ENCODE data around the gene C8A.

C8A gene

GRCh38 chr1:56963667-56964066, 109.1 kb downstream of the C8A start:
- TF ChIP-seq SIN3A (IDR thresholded peaks at IDR 0.05; ENCODE audit: borderline replicate concordance, insufficient read depth, low read length) (no peak), REST (IDR thresholded peaks at IDR 0.05; ENCODE audit: insufficient read depth in 1 of 2, low read depth in 2 of 2, low read length in 2 of 2) (no peak), TAF1 (IDR thresholded peaks at IDR 0.05; ENCODE audit: borderline replicate concordance, insufficient read depth, low read length) (no peak), POLR2AphosphoS5 (IDR thresholded peaks at IDR 0.05; ENCODE audit: low read depth, low read length) (no peak), FOXP2 (optimal IDR thresholded peaks at IDR 0.05; ENCODE audit: borderline replicate concordance, extremely low read depth, extremely low read length, insufficient read depth) (no peak)

- TF ChIP-seq REST (IDR thresholded peaks at IDR 0.05; ENCODE audit: insufficient read depth in 1 of 2, low read depth in 2 of 2, low read length in 2 of 2), result no peak
- no peak for TF ChIP-seq SIN3A (IDR thresholded peaks at IDR 0.05; ENCODE audit: borderline replicate concordance, insufficient read depth, low read length)
- TF ChIP-seq FOXP2 (optimal IDR thresholded peaks at IDR 0.05; ENCODE audit: borderline replicate concordance, extremely low read depth, extremely low read length, insufficient read depth), result no peak
- no peak for TF ChIP-seq POLR2AphosphoS5 (IDR thresholded peaks at IDR 0.05; ENCODE audit: low read depth, low read length)
- TF ChIP-seq TAF1 (IDR thresholded peaks at IDR 0.05; ENCODE audit: borderline replicate concordance, insufficient read depth, low read length), result no peak
These were observed 109.9 kb downstream of the C8A start for GRCh38 chr1:56964349-56965017.

GRCh38 chr1:56965191-56965590, 110.6 kb downstream of the C8A start:
- TF ChIP-seq FOXP2 (optimal IDR thresholded peaks at IDR 0.05; ENCODE audit: borderline replicate concordance, extremely low read depth, extremely low read length, insufficient read depth) (no peak), POLR2AphosphoS5 (IDR thresholded peaks at IDR 0.05; ENCODE audit: low read depth, low read length) (no peak), TAF1 (IDR thresholded peaks at IDR 0.05; ENCODE audit: borderline replicate concordance, insufficient read depth, low read length) (no peak), SIN3A (IDR thresholded peaks at IDR 0.05; ENCODE audit: borderline replicate concordance, insufficient read depth, low read length) (no peak), REST (IDR thresholded peaks at IDR 0.05; ENCODE audit: insufficient read depth in 1 of 2, low read depth in 2 of 2, low read length in 2 of 2) (no peak)

GRCh38 chr1:56965916-56966697, 111.5 kb downstream of the C8A start, which contains the start of gene C8B:
Gene C8B, minus strand, starts transcription at chr1:56966015. Its CDS starts 67 bp downstream, at chr1:56965948.
- no peak for TF ChIP-seq REST (IDR thresholded peaks at IDR 0.05; ENCODE audit: insufficient read depth in 1 of 2, low read depth in 2 of 2, low read length in 2 of 2)
- no peak for TF ChIP-seq POLR2AphosphoS5 (IDR thresholded peaks at IDR 0.05; ENCODE audit: low read depth, low read length)
- TF ChIP-seq TAF1 (IDR thresholded peaks at IDR 0.05; ENCODE audit: borderline replicate concordance, insufficient read depth, low read length), result no peak
- no peak for TF ChIP-seq FOXP2 (optimal IDR thresholded peaks at IDR 0.05; ENCODE audit: borderline replicate concordance, extremely low read depth, extremely low read length, insufficient read depth)
- TF ChIP-seq SIN3A (IDR thresholded peaks at IDR 0.05; ENCODE audit: borderline replicate concordance, insufficient read depth, low read length), result no peak

All from PFSK-1 (cell line).